SK-N-SH treated with all-trans-retinoic acid at 6 μM for 48 hours (cell line): ENCODE measurements around the gene MLLT6.

Experiments used
- ATAC-seq: fragments of 200-7000 bp; cut with Tn5 transposase; 3 replicates; pipeline ENCODE4 v1.9.1; 2020; ENCODE audit warnings: mild to moderate bottlenecking, moderate library complexity
- BACH2 ChIP-seq: fragments of 250-450 bp; sonication (Bioruptor Pico); IDR thresholded peaks from 2 replicates; pipeline ENCODE4 v1.9.0; 2021; ENCODE audit warnings: mild to moderate bottlenecking, borderline replicate concordance
- ESRRG ChIP-seq: fragments of 250-450 bp; sonication (Bioruptor Pico); IDR thresholded peaks from 2 replicates; pipeline ENCODE4 v1.6.1; 2021; ENCODE audit warnings: mild to moderate bottlenecking
- ISL1 ChIP-seq: fragments of 250-450 bp; sonication (Bioruptor Pico); IDR thresholded peaks from 2 replicates; pipeline ENCODE4 v2.1.2; 2022; ENCODE audit warnings: mild to moderate bottlenecking, moderate library complexity
- OSR1 ChIP-seq: fragments of 250-450 bp; sonication (Bioruptor Pico); IDR thresholded peaks from 2 replicates; pipeline ENCODE4 v1.8.0; 2022; ENCODE audit warnings: moderate library complexity, mild to moderate bottlenecking, inconsistent platforms
- PPARA ChIP-seq: fragments of 250-450 bp; sonication (Bioruptor Pico); IDR thresholded peaks from 2 replicates; pipeline ENCODE4 v1.5.0; 2020; ENCODE audit warnings: mild to moderate bottlenecking, borderline replicate concordance
- RARB ChIP-seq: fragments of 250-450 bp; sonication (Bioruptor Pico); IDR thresholded peaks from 2 replicates; pipeline ENCODE4 v1.8.0; 2021; ENCODE audit warnings: mild to moderate bottlenecking, moderate library complexity
- SNAI2 ChIP-seq: fragments of 250-450 bp; sonication (Bioruptor Pico); IDR thresholded peaks from 2 replicates; pipeline ENCODE4 v1.5.0; 2020; ENCODE audit warnings: mild to moderate bottlenecking, moderate library complexity
- TCF4 ChIP-seq: fragments of 250-450 bp; sonication (Bioruptor Pico); IDR thresholded peaks from 2 replicates; pipeline ENCODE4 v1.8.0; 2021; ENCODE audit warnings: mild to moderate bottlenecking, moderate library complexity, borderline replicate concordance
- ZC3H10 ChIP-seq: fragments of 250-450 bp; sonication (Bioruptor Pico); IDR thresholded peaks from 2 replicates; pipeline ENCODE4 v1.5.1; 2021; ENCODE audit warnings: mild to moderate bottlenecking, moderate library complexity
- ZFP3 ChIP-seq: fragments of 250-450 bp; sonication (Bioruptor Pico); IDR thresholded peaks from 2 replicates; pipeline ENCODE4 v1.5.0; 2020; ENCODE audit warnings: mild to moderate bottlenecking, moderate library complexity
- ZNF565 ChIP-seq: fragments of 450-650 bp; formaldehyde crosslinking; conservative IDR thresholded peaks from 2 replicates; pipeline ENCODE4 v1.5.0; 2020; ENCODE audit warnings: low read depth, mild to moderate bottlenecking, moderate library complexity
- ZNF70 ChIP-seq: fragments of 450-650 bp; formaldehyde crosslinking; IDR thresholded peaks from 2 replicates; pipeline ENCODE4 v1.5.0; 2020; ENCODE audit warnings: mild to moderate bottlenecking, moderate library complexity
- ZNF8 ChIP-seq: fragments of 450-650 bp; formaldehyde crosslinking; IDR thresholded peaks from 2 replicates; pipeline ENCODE4 v1.5.0; 2020; ENCODE audit warnings: mild to moderate bottlenecking, moderate library complexity
- TF ChIP-seq, protein P1 (sequence below): fragments of 250-450 bp; sonication (Bioruptor Pico); IDR thresholded peaks from 2 replicates; pipeline ENCODE4 v1.5.1; 2021; ENCODE audit warnings: mild to moderate bottlenecking, moderate library complexity
- TF ChIP-seq, protein P2 (sequence below): fragments of 250-450 bp; sonication (Bioruptor Pico); IDR thresholded peaks from 2 replicates; pipeline ENCODE4 v1.8.0; 2020; ENCODE audit warnings: mild to moderate bottlenecking, moderate library complexity, borderline replicate concordance
- TF ChIP-seq, protein P3 (sequence below): fragments of 250-450 bp; sonication (Bioruptor Pico); IDR thresholded peaks from 2 replicates; pipeline ENCODE4 v1.5.1; 2020; ENCODE audit warnings: low read depth, mild to moderate bottlenecking, moderate library complexity
- TF ChIP-seq, protein P4 (sequence below): fragments of 250-450 bp; sonication (Bioruptor Pico); IDR thresholded peaks from 2 replicates; pipeline ENCODE4 v1.5.0; 2020; ENCODE audit warnings: mild to moderate bottlenecking, moderate library complexity
- TF ChIP-seq, protein P5 (sequence below): fragments of 250-450 bp; sonication (Bioruptor Pico); IDR thresholded peaks from 2 replicates; pipeline ENCODE4 v1.8.0; 2021; ENCODE audit warnings: low read depth, mild to moderate bottlenecking, moderate library complexity, borderline replicate concordance

MLLT6 gene

DNA sequence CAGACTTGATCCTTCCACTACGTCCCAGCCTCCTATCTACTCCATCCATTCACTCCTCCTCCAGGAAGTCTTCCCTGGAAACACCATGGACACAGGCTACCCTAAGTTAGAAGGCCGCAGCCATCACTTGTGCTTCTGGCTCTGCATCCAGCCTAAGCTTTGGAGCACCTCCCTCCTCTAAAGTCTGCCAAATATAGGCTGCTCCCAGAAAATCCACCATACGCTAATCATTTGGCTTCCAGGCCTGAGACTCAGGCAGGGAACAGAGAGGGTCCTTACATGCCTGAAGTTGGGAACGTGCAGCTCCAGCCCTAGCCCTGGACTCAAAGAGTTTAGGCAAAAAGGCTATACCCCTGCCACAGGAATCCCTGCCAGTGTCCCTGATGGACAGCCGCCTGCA is 36.4 kb downstream of the MLLT6 start:
- ATAC-seq, result no peak
- TF ChIP-seq ZNF8 (CRISPR knock-in tag), result no peak
- no peak for TF ChIP-seq ISL1 (CRISPR knock-in tag)
- no peak for TF ChIP-seq ZC3H10 (CRISPR knock-in tag)
- TF ChIP-seq ESRRG (CRISPR knock-in tag), result no peak
- TF ChIP-seq ZFP3 (CRISPR knock-in tag), result no peak
- TF ChIP-seq PPARA (CRISPR knock-in tag), result no peak
- no peak for TF ChIP-seq TCF4 (CRISPR knock-in tag)
- no peak for TF ChIP-seq ZNF70 (CRISPR knock-in tag)
- TF ChIP-seq, protein P1, sequence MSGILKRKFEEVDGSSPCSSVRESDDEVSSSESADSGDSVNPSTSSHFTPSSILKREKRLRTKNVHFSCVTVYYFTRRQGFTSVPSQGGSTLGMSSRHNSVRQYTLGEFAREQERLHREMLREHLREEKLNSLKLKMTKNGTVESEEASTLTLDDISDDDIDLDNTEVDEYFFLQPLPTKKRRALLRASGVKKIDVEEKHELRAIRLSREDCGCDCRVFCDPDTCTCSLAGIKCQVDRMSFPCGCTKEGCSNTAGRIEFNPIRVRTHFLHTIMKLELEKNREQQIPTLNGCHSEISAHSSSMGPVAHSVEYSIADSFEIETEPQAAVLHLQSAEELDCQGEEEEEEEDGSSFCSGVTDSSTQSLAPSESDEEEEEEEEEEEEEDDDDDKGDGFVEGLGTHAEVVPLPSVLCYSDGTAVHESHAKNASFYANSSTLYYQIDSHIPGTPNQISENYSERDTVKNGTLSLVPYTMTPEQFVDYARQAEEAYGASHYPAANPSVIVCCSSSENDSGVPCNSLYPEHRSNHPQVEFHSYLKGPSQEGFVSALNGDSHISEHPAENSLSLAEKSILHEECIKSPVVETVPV (CRISPR knock-in tag), result no peak
- TF ChIP-seq, protein P2, sequence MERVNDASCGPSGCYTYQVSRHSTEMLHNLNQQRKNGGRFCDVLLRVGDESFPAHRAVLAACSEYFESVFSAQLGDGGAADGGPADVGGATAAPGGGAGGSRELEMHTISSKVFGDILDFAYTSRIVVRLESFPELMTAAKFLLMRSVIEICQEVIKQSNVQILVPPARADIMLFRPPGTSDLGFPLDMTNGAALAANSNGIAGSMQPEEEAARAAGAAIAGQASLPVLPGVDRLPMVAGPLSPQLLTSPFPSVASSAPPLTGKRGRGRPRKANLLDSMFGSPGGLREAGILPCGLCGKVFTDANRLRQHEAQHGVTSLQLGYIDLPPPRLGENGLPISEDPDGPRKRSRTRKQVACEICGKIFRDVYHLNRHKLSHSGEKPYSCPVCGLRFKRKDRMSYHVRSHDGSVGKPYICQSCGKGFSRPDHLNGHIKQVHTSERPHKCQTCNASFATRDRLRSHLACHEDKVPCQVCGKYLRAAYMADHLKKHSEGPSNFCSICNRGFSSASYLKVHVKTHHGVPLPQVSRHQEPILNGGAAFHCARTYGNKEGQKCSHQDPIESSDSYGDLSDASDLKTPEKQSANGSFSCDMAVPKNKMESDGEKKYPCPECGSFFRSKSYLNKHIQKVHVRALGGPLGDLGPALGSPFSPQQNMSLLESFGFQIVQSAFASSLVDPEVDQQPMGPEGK (CRISPR knock-in tag), result no peak
- TF ChIP-seq, protein P3, sequence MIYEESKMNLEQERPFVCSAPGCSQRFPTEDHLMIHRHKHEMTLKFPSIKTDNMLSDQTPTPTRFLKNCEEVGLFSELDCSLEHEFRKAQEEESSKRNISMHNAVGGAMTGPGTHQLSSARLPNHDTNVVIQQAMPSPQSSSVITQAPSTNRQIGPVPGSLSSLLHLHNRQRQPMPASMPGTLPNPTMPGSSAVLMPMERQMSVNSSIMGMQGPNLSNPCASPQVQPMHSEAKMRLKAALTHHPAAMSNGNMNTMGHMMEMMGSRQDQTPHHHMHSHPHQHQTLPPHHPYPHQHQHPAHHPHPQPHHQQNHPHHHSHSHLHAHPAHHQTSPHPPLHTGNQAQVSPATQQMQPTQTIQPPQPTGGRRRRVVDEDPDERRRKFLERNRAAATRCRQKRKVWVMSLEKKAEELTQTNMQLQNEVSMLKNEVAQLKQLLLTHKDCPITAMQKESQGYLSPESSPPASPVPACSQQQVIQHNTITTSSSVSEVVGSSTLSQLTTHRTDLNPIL (CRISPR knock-in tag), result no peak
- TF ChIP-seq ZNF565 (CRISPR knock-in tag), result no peak
- TF ChIP-seq BACH2 (CRISPR knock-in tag), result no peak
- TF ChIP-seq, protein P4, sequence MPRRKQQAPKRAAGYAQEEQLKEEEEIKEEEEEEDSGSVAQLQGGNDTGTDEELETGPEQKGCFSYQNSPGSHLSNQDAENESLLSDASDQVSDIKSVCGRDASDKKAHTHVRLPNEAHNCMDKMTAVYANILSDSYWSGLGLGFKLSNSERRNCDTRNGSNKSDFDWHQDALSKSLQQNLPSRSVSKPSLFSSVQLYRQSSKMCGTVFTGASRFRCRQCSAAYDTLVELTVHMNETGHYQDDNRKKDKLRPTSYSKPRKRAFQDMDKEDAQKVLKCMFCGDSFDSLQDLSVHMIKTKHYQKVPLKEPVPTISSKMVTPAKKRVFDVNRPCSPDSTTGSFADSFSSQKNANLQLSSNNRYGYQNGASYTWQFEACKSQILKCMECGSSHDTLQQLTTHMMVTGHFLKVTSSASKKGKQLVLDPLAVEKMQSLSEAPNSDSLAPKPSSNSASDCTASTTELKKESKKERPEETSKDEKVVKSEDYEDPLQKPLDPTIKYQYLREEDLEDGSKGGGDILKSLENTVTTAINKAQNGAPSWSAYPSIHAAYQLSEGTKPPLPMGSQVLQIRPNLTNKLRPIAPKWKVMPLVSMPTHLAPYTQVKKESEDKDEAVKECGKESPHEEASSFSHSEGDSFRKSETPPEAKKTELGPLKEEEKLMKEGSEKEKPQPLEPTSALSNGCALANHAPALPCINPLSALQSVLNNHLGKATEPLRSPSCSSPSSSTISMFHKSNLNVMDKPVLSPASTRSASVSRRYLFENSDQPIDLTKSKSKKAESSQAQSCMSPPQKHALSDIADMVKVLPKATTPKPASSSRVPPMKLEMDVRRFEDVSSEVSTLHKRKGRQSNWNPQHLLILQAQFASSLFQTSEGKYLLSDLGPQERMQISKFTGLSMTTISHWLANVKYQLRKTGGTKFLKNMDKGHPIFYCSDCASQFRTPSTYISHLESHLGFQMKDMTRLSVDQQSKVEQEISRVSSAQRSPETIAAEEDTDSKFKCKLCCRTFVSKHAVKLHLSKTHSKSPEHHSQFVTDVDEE (CRISPR knock-in tag), result no peak

DNA sequence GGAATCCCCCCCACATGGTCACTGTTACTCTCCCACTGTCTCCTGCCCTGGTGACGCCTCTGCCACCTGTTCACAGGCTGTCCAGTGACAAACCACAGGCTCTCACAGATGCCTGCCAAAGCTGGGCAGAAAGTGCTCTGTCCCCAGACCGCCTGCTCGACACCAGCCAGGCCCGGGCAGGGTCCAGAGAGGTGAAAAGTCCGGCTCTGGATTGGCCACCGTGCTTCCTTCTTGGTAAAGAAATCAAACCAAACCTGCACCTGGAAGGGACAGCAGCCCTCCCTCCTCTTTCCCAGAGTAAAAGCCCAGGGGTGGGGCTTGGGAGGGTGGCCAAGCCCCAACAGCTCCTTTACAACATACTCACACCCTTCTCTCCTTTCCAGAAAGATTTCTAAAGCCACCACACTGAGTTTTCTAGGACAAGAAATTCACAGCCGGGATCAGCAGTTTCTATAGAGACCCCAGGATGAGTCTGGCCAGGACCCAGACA is 36.9 kb downstream of the MLLT6 start:
- TF ChIP-seq, protein P1 (CRISPR knock-in tag), result no peak
- TF ChIP-seq TCF4 (CRISPR knock-in tag) (no peak), SNAI2 (CRISPR knock-in tag) (no peak), ISL1 (CRISPR knock-in tag) (no peak), OSR1 (CRISPR knock-in tag) (no peak), PPARA (CRISPR knock-in tag) (no peak), ESRRG (CRISPR knock-in tag) (no peak), BACH2 (CRISPR knock-in tag) (no peak), RARB (no peak), ZNF8 (CRISPR knock-in tag) (no peak), ZNF565 (CRISPR knock-in tag) (no peak), ZC3H10 (CRISPR knock-in tag) (no peak), ZFP3 (CRISPR knock-in tag) (no peak), ZNF70 (CRISPR knock-in tag) (no peak)
- TF ChIP-seq, protein P4 (CRISPR knock-in tag), result no peak
- TF ChIP-seq, protein P5, sequence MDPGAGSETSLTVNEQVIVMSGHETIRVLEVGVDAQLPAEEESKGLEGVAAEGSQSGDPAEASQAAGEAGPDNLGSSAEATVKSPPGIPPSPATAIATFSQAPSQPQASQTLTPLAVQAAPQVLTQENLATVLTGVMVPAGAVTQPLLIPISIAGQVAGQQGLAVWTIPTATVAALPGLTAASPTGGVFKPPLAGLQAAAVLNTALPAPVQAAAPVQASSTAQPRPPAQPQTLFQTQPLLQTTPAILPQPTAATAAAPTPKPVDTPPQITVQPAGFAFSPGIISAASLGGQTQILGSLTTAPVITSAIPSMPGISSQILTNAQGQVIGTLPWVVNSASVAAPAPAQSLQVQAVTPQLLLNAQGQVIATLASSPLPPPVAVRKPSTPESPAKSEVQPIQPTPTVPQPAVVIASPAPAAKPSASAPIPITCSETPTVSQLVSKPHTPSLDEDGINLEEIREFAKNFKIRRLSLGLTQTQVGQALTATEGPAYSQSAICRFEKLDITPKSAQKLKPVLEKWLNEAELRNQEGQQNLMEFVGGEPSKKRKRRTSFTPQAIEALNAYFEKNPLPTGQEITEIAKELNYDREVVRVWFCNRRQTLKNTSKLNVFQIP (CRISPR knock-in tag), result no peak
- peak; percentile 16 for ATAC-seq
